ENCODE results near the gene HSD17B4.
"Not testable (repeated sequence)": the region's sequence is repeated elsewhere in the genome, so short reads cannot be mapped to it uniquely, and the experiment has no call there.

HSD17B4 gene

DNA sequence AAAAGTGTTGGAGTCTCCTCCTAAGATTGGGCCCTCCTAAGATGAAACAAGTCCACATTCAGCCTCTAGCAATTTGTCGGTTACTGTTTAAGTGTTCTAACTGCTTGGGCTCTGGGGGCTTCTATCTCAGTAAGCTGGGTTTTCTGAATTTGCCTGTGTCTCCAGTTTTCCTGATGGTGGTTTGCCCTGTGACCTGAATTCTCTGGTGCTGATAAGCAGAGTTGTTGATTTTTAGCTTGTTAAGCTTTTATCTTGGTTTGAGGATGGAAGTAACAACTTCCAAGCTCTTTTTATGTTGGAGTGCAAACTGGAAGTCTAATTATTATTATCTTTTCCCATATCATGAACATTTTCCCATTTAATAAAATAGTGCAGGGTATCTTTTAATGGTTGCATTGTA lies 30.9 kb downstream of the HSD17B4 start:
- no peak for DNase-seq (ENCODE audit: low spot score)

DNA sequence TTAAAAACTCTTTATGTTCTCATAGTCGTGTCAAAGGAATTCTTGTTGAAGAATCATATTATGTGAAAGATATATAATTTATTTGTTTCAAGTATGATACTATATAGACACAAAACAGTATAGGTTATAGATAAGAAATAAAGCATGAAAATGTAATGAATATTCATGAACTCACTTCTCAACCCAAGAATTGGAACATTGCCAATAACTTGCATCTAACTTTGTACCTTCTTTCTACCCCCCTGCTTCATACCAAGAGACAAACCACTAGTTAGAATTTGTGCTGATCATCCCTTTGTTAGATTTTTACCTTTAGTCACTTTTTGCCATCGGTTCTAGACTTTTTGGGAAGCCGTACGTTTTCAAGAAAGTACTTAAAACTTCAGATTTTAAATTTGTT lies 32.6 kb downstream of the HSD17B4 start:
- no peak for DNase-seq (ENCODE audit: low spot score)

- no peak for DNase-seq (ENCODE audit: low spot score)
Observed at GRCh38 chr5:119501671-119502179, 49.4 kb downstream of the HSD17B4 start.

- DNase-seq (ENCODE audit: low spot score), result not testable (repeated sequence)
Observed at GRCh38 chr5:119503939-119504338, 51.6 kb downstream of the HSD17B4 start.

DNA sequence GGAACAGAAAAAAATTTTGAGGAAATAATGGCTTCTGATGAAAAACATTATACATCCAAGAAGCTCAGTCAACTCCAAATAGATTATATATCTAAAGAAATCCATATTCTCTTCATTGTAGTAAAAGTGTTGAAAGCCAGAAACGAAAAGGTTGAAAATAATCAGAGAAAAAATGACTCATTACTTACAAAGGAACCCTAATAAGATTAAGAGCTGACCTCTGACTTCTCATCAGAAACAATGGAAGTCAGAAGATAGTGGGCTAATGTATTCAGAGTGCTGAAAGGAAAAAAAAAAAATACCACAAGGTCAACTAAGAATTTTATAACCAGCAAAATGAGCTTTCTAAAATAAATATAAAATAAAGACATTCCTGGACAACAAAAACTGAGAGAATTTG lies 60.0 kb downstream of the HSD17B4 start:
- no peak for DNase-seq (ENCODE audit: low spot score)

- DNase-seq (ENCODE audit: low spot score), result no peak
Observed at GRCh38 chr5:119515192-119515591, 62.9 kb downstream of the HSD17B4 start.

GRCh38 chr5:119517115-119517514 lies 64.8 kb downstream of the HSD17B4 start:
- DNase-seq (ENCODE audit: low spot score), result not testable (repeated sequence)

DNA sequence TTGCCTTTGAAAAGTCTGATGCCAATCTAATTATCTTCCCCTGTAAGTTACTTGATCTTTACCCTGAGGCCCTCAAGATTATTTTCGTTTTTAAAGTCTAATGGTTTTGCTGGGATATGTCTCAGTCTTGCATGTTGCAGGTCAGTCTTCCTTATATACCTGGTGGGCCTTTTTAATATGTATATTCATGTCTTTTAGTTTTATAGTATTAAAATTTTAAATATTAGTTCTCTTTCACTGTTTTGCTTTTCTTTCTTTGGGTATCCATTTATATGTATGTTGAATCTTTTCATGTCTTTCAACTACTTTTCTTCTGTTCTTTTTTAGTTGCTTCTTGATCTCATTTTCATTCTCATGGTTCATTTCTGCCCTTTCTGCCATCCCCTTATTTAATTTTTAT lies 68.9 kb downstream of the HSD17B4 start:
- DNase-seq (ENCODE audit: low spot score), result no peak

- DNase-seq (ENCODE audit: low spot score), result no peak
Observed at GRCh38 chr5:119522841-119523240, 70.5 kb downstream of the HSD17B4 start.

- no peak for DNase-seq (ENCODE audit: low spot score)
Observed at GRCh38 chr5:119524485-119524884, 72.2 kb downstream of the HSD17B4 start.

- DNase-seq (ENCODE audit: low spot score), result no peak
Observed at GRCh38 chr5:119527351-119527750, 75.1 kb downstream of the HSD17B4 start.

DNA sequence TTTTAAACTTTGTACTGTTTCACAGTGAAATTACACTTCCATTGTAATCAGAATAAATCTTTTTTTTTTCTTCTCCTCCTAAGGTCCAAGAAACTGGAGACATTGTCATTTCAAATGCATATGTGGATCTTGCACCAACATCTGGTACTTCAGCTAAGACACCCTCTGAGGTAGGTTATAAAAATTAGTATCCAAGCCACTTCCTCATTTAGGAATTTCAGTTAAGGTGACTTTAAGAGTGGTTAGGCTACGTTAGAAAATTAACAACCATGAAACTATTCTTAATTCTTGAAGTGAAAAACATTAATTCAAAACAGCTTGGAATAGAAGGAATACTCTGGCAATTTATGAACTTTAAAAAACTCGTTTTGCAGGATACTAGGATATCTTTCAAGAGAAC lies 77.5 kb downstream of the HSD17B4 start:
- DNase-seq (ENCODE audit: low spot score), result no peak

DNA sequence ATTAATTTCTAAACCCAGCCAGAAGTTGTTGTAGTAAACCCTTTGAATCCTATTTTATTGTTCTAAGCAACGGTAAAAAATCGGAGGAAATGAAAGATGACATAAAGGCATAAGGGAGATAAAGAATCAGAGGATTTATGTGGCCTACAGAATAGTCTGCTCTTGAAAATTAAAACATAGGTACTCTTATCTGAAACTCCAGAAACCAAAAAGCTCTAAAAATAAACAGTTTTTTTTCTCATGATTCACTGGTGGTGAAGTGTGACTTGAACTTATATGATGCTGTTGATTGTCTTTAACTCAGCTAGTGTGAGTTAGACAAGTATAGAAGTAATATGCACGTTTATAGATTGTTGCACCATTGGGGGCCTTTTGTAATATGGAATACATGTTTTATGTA lies 80.3 kb downstream of the HSD17B4 start:
- no peak for DNase-seq (ENCODE audit: low spot score)

GRCh38 chr5:119537704-119538103 lies 85.4 kb downstream of the HSD17B4 start:
- DNase-seq (ENCODE audit: low spot score), result no peak

DNA sequence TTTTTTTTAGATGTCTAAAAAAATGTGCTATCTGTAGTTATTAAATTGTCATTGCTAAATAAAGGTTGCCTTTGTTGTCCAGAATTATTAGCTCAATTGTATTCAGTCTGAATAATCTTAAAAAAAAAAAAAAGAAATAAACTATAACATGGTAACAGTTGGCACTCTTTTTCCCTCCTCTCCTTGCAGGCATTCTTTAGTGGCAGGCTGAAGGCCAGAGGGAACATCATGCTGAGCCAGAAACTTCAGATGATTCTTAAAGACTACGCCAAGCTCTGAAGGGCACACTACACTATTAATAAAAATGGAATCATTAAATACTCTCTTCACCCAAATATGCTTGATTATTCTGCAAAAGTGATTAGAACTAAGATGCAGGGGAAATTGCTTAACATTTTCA lies 89.4 kb downstream of the HSD17B4 start:
- DNase-seq (ENCODE audit: low spot score), result no peak

GRCh38 chr5:119551819-119552218 lies 99.5 kb downstream of the HSD17B4 start:
- DNase-seq (ENCODE audit: low spot score), result no peak

GRCh38 chr5:119554597-119554996 lies 102.3 kb downstream of the HSD17B4 start:
- DNase-seq (ENCODE audit: low spot score), result no peak

DNA sequence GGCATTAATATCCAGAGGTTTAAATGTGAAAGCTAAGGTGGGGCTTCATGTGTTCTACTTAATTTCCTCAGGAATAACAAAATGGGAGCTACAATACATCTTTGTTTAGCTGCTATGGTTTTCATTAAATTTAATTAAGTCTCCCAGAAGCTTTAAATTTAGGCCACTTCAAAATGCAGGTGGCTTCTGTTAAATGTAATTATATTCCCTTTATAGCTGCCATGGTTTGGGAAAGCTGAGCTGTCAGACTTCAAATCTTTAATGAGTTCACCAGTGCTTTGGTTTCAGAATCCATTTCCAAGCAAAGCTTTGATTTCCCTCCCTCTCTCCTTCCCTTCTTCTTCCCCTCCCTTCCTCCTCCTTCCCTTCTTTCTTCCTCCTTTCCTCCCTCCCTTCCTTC lies 118.6 kb downstream of the HSD17B4 start:
- no peak for DNase-seq (ENCODE audit: low spot score)

- DNase-seq (ENCODE audit: low spot score), result peak; percentile 36
Observed at GRCh38 chr5:119578937-119579336, 126.6 kb downstream of the HSD17B4 start.

DNA sequence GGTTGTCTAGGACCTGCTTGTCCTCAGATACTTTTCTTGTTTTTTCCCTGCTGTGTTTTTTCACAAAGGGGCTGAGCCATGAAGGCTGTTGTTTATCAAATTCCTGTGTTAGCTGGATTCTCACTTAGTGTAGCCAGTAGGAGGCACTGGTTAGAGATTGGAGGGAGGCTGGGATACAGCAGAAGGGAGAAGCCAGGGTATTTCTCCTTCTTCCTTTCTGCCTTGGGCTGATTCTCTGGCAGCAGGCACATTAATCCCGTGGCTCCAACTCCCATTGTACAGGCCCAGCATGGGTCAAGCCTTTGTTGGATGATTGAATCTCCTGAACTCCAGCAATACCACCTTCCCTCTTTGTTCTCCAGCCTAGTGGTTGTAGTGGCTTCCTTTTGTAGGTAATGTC lies 130.7 kb downstream of the HSD17B4 start:
- DNase-seq (ENCODE audit: low spot score), result no peak

- no peak for DNase-seq (ENCODE audit: low spot score)
Observed at GRCh38 chr5:119583684-119584083, 131.4 kb downstream of the HSD17B4 start.

All from LoVo (cell line).